Liver (tissue), 3 donors: ENCODE measurements around the gene CMTM1.

Experiments
- ATF3 ChIP-seq: IDR thresholded peaks from 2 replicates; pipeline ENCODE4 v1.6.1; 2016; ENCODE audit warnings: antibody characterized with exemption
- CTCF ChIP-seq: fragments of 150-350 bp; IDR thresholded peaks from 2 replicates; pipeline ENCODE4 v1.5.1; 2017; ENCODE audit warnings: improper control_type of control experiment, low read depth, low read length; ENCODE audit not compliant: missing input control
- EGR1 ChIP-seq, 2 donors: IDR thresholded peaks; 2 replicates each; pipeline ENCODE4 v1.6.1; 2016 to 2018; ENCODE audit warnings: antibody characterized with exemption in 2 of 2, low read depth in 2 of 2
- donor health status: healthy.
- donor health status: healthy.

GRCh38 chr16:66572356-66572755 is 6.1 kb downstream of the CMTM1 start:
- TF ChIP-seq EGR1 (IDR thresholded peaks at IDR 0.05; ENCODE audit: low read depth in 2 of 2) (no peak), CTCF (no peak), ATF3 (no peak)
